Ovary (tissue), 9 donors: Measurements from ENCODE around the gene ETV4. TPM values are rescaled to one million over a fixed set of nuclear protein-coding genes. Genes with fewer than 3 reads are reported as not detected.

ENCODE experiments used
- DNase-seq, 5 donors: peaks; one replicate each; pipeline ENCODE4 v3.0.0-alpha.2; 2019 to 2020
- H3K27ac ChIP-seq, 2 donors: fragments of 200-600 bp; one replicate each; pipeline versions ENCODE4 v1.5.1 to v1.8.0; 2019 to 2022
- H3K27me3 ChIP-seq: fragments of 200-600 bp; one replicate; pipeline ENCODE4 v1.8.0; 2022
- H3K36me3 ChIP-seq: fragments of 200-600 bp; sonication (generic); one replicate; pipeline ENCODE4 v1.5.1; 2019
- H3K4me1 ChIP-seq: one replicate; pipeline ENCODE4 v1.8.1; 2013; ENCODE audit warnings: mild to moderate bottlenecking, moderate library complexity; ENCODE audit not compliant: insufficient read depth
- H3K4me3 ChIP-seq: fragments of 200-600 bp; sonication (generic); one replicate; pipeline ENCODE4 v1.5.1; 2017
- H3K9me3 ChIP-seq, 2 donors: fragments of 200-600 bp in 1 of 2; sonication (generic) in 1 of 2; one replicate each; pipeline versions ENCODE4 v1.5.1 to v1.8.1; 2013 to 2019; ENCODE audit warnings: mild to moderate bottlenecking in 1 of 2, moderate library complexity in 1 of 2
- EP300 ChIP-seq: sonication (generic); formaldehyde crosslinking; IDR thresholded peaks from one replicate; pipeline ENCODE4 v1.6.1; 2017; ENCODE audit warnings: antibody characterized with exemption
- POLR2A ChIP-seq: fragments of 450-650 bp; IDR thresholded peaks from one replicate; pipeline ENCODE4 v1.6.1; 2017; ENCODE audit warnings: antibody characterized with exemption, mild to moderate bottlenecking, moderate library complexity
- WGBS, 3 donors: extraction: QIAGEN DNeasy Blood & Tissue Kit in 1 of 3; methylation state at CpG; one replicate each; pipeline versions ENCODE4 v1.1.5 to v1.1.7; 2013 to 2017; 5-methylcytosine and 5-hydroxymethylcytosine counted together
- intact Hi-C, 4 donors: fragments of 100-400 bp; cut with DNase I; formaldehyde crosslinking; loops; one replicate each; pipeline versions ENCODE4 v1.11.0 to v1.15.1; 2022 to 2023
- polyA plus RNA-seq, 2 donors: library from polyadenylated mRNA; stranded (reverse); fragments of 200-250 nt in 1 of 2; fragments of 350-450 nt in 1 of 2; fragmentation: Illumina TruSeq in 1 of 2; extraction: RNeasy Lipid Tissue Mini Kit (QIAGEN cat#74804) in 1 of 2; gene quantifications; one replicate each; pipeline ENCODE4 v1.2.3, GENCODE V29; 2013 to 2014
- total RNA-seq, 7 donors: library from RNA; depleted of rRNA in 2 of 7; stranded (reverse); fragments of >200 nt in 2 of 7; fragmentation: NEBNext Ultra II Directional in 3 of 7; extraction: Animal tissue kit (Norgen Biotek cat#: 25700) in 3 of 7; gene quantifications; one replicate each; pipeline versions ENCODE4 v1.1.0 to v1.2.4, GENCODE V29; 2016 to 2023
- TF ChIP-seq, protein P1 (sequence below), 3 donors: fragments of 450-650 bp in 2 of 3; fragments of 200-600 bp in 1 of 3; IDR thresholded peaks; one replicate each; pipeline versions ENCODE4 v1.5.1 to v1.8.0; 2016 to 2022; ENCODE audit warnings: antibody characterized with exemption in 3 of 3, mild to moderate bottlenecking in 1 of 3
- donor health status: DM: no; HTN: no; CAD: no; lungs with moderate emphysema.
- donor health status: DM: no; HTN: no; CAD: no.
- donor health status: Bipolar disorder and iron deficiency.
- donor health status: DM: yes; HTN: yes; CAD: no.
- donor health status: DM: no; HTN: no; CAD: no.
- donor health status: DM: yes; HTN: yes; CAD: no.

The ETV4 gene
- total and polyA plus RNA-seq, 9 donors = 0.25 to 5.3 (median 0.77) TPM; not detected in 1

DNA sequence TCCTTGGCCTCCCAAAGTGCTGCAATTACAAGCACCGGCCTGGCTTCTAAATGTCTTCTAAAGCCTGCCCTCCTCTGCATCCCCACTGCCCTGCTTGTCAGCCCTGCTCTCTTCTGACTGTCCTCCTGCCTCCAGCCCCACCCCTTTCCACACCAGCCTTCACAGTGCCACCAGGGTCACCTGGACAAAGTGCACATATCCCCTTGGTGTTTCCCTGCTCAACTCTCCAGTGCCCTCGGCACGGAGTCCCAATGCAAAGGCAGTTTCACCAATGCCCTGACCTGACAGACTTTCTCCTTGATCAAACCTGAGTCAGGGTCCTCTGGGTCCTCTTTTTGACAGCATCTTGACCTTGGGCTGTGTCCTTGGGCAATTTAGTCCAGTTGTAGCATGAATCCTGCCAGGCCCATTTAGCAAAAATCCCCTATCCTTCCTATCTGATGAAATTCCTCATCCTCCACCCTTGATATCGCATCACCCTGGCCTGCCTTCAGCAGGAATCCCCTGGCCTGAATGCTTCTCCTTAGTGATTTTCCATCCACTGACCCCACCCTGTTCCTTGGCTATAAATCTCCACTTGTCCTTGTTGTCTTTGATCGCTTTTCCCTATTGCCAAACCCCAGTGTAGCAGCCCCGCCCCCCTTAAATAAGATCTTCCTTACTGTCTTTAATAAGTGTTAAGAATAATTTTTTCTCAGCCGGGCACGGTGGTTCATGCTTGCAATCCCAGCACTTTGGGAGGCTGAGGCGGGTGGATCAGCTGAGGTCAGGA, 42.7 kb upstream of the ETV4 start:
- WGBS, 3 donors = 92 to 94% (median 92%) methylated on average over 9 of the region's 9 CpGs
- TF ChIP-seq POLR2A (no peak), EP300 (no peak)
- TF ChIP-seq, protein P1, sequence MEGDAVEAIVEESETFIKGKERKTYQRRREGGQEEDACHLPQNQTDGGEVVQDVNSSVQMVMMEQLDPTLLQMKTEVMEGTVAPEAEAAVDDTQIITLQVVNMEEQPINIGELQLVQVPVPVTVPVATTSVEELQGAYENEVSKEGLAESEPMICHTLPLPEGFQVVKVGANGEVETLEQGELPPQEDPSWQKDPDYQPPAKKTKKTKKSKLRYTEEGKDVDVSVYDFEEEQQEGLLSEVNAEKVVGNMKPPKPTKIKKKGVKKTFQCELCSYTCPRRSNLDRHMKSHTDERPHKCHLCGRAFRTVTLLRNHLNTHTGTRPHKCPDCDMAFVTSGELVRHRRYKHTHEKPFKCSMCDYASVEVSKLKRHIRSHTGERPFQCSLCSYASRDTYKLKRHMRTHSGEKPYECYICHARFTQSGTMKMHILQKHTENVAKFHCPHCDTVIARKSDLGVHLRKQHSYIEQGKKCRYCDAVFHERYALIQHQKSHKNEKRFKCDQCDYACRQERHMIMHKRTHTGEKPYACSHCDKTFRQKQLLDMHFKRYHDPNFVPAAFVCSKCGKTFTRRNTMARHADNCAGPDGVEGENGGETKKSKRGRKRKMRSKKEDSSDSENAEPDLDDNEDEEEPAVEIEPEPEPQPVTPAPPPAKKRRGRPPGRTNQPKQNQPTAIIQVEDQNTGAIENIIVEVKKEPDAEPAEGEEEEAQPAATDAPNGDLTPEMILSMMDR (IDR thresholded peaks at IDR 0.05) = no peak
- intact Hi-C loops = no loop called here
- Histone ChIP-seq H3K9me3 (no peaks in the 10 kb centered on the region), H3K27me3 (no peaks in the 10 kb centered on the region), H3K27ac (no peak overlapping the region), H3K36me3 (no peaks in the 10 kb centered on the region), H3K4me1 (peaks cover 2% of the 10 kb centered on the region), H3K4me3 (no peak overlapping the region)
- DNase-seq = no peak

DNA sequence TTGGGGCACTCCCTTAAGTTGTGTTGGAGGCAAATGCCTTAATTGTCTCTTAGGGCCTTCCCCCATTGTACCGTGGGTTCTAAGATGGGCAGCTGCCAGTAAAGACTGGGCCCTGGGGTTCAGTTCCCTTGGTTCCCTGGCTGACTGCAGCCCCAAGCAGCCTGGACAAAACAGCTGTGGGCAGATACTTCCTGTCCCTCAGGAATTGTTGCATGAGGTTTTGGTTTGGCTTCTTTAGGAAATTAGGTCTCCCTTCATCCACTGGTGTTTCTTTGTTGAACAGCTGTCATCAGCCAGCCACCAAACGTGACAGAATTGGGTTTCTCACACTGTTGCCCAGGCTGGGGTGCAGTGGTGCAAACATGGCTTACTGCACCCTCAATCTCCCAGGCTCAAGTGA, 42.0 kb upstream of the ETV4 start:
- no peak for TF ChIP-seq EP300
- TF ChIP-seq, protein P1 (IDR thresholded peaks at IDR 0.05) = no peak
- TF ChIP-seq POLR2A = no peak
- no peaks in the 10 kb centered on the region for H3K9me3 ChIP-seq
- H3K27ac ChIP-seq = no peak overlapping the region
- no peaks in the 10 kb centered on the region for H3K36me3 ChIP-seq
- 58 to 69% (median 68%) methylated on average over 2 of the region's 2 CpGs for WGBS, 3 donors
- no peak overlapping the region for H3K4me3 ChIP-seq
- no peaks in the 10 kb centered on the region for H3K27me3 ChIP-seq
- H3K4me1 ChIP-seq = peaks cover 2% of the 10 kb centered on the region
- intact Hi-C loops = no loop called here
- no peak for DNase-seq

DNA sequence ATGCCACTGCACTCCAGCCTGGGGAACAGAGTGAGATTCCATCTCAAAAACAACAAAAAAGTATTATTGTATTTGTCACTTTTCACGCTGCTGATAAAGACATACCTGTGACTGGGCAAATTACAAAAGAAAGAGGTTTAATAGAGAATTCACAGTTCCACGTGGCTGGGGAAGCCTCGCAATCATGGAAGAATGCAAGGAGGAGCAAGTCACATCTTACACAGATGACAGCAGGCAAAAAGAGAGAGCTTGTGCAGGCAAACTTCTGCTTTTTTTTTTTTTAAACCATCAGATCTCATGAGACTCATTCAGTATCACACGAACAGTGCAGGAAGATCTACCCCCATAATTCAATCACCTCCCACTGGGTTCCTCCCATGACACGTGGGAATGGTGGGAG, 41.5 kb upstream of the ETV4 start:
- WGBS, 3 donors = 79 to 84% (median 83%) methylated on average over 5 of the region's 5 CpGs
- intact Hi-C loops = no loop called here
- no peak for TF ChIP-seq EP300
- TF ChIP-seq, protein P1 (IDR thresholded peaks at IDR 0.05) = no peak
- TF ChIP-seq POLR2A = no peak

DNA sequence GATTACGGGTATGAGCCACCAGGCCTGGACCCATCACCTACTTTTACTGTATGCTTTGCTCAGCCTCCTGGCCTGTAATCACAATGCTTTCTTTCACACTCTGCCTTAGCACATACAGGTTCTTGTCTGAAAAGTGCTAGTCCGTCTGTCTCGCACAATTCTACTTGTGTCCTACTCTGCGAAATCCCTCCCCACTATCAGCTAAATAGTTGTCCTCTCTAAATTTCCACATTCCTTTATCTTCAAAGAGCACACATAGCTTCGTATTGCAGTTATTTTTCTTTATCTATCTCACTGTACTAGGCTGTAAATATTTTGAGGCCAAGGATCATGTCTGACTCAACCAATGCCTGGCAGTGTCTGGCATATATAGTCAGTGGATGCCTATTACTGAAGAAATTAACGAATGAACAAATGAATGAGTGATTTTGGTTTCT, 38.5 kb upstream of the ETV4 start:
- Histone ChIP-seq H3K9me3 (no peaks in the 10 kb centered on the region), H3K4me1 (no peaks in the 10 kb centered on the region), H3K27me3 (no peaks in the 10 kb centered on the region), H3K4me3 (no peak overlapping the region), H3K27ac (no peak overlapping the region), H3K36me3 (no peaks in the 10 kb centered on the region)
- TF ChIP-seq EP300 (no peak), POLR2A (no peak)
- TF ChIP-seq, protein P1 (IDR thresholded peaks at IDR 0.05) = no peak
- 42 to 60% (median 49%) methylated on average over 6 of the region's 6 CpGs for WGBS, 3 donors
- DNase-seq = no peak
- intact Hi-C loops = loop anchor here in 1 of 4 donors (5.0 kb wide), 1 partner anchor 268 kb away; no protein-coding TSS in a partner anchor

More for the DNA sequence above, 41.5 kb upstream of the ETV4 start:
- H3K27me3 ChIP-seq = no peaks in the 10 kb centered on the region
- no peak overlapping the region for H3K27ac ChIP-seq
- no peaks in the 10 kb centered on the region for H3K36me3 ChIP-seq
- H3K4me1 ChIP-seq = peaks cover 2% of the 10 kb centered on the region
- H3K9me3 ChIP-seq = no peaks in the 10 kb centered on the region
- H3K4me3 ChIP-seq = no peak overlapping the region
- DNase-seq = no peak
